NT2/D1 (cell line): ENCODE measurements around the gene PANK3.

Source experiments
- SUZ12 ChIP-seq: IDR thresholded peaks from 2 replicates; pipeline ENCODE4 v1.6.1; 2011; ENCODE audit not compliant: insufficient read length, insufficient read depth; ENCODE audit errors: extremely low read depth
- YY1 ChIP-seq: IDR thresholded peaks from 2 replicates; pipeline ENCODE4 v1.6.1; 2011; ENCODE audit not compliant: insufficient read length, insufficient read depth
- ZNF274 ChIP-seq: IDR thresholded peaks from 2 replicates; pipeline ENCODE4 v1.6.1; 2011; ENCODE audit warnings: mild to moderate bottlenecking, low read depth, low read length

- TF ChIP-seq YY1, result no peak
- no peak for TF ChIP-seq ZNF274
- TF ChIP-seq SUZ12, result no peak
Observed at GRCh38 chr5:168585119-168585856, 6.1 kb upstream of the PANK3 start.
